Fibroblast of skin of left biceps (primary cell): ENCODE measurements around the gene KDM6A.
"Not testable (repeated sequence)": the region's sequence is repeated elsewhere in the genome, so short reads cannot be mapped to it uniquely, and the experiment has no call there.

Experiments used
- DNase-seq, 2 experiments: peaks; one replicate each; pipeline ENCODE4 v3.0.0-alpha.2; 2013; ENCODE audit warnings: low read depth in 2 of 2

The KDM6A gene

DNA sequence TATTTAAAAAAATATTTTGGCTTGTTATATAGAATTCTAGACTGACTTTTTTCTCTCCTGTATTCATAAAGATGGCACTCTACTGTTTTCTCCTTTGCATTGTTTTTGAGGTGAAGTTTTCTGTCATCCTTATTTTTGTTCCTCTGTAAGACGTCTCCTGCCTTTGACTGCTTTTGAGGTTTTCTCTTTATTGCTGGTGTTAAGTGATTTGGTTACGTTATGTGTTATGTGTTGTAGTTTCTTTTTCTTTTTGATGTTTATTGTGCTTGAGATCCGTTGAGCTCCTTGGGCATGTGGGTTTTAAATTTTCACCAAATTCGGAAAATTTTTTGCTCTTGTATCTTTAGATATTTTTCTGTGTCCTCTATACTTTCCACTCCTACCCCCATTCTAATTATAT lies 50.0 kb downstream of the KDM6A start:
- DNase-seq = no peak

- DNase-seq = no peak
Measured at GRCh38 chrX:44927398-44927797, 54.4 kb downstream of the KDM6A start.

- no peak for DNase-seq
Measured at GRCh38 chrX:44931441-44931973, 58.5 kb downstream of the KDM6A start.

DNA sequence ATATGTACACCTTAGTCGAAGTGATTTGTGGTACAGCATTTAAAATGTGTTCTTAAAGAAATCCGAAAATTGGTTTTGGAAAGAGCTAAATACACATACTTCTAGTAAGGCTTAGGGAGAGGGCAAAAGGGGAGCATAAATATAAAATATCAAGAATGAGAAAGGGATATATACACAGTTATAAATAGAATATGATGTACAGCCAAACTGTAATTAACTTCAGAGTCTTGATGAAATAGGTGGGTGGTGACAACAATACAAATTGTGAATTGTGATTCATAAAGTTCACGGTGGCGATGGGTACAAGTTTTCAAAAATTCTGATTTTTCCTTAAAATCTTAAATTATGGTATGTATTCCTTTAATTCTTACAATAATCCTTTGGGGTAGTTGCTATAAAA lies 62.2 kb downstream of the KDM6A start:
- no peak for DNase-seq

- DNase-seq = no peak
Measured at GRCh38 chrX:44935640-44936039, 62.7 kb downstream of the KDM6A start.

GRCh38 chrX:44937606-44938005 lies 64.6 kb downstream of the KDM6A start:
- no peak for DNase-seq

- no peak for DNase-seq
Measured at GRCh38 chrX:44938111-44938510, 65.1 kb downstream of the KDM6A start.

- not testable (repeated sequence) for DNase-seq
Measured at GRCh38 chrX:44940541-44940940, 67.6 kb downstream of the KDM6A start.

GRCh38 chrX:44943007-44943406 lies 70.0 kb downstream of the KDM6A start:
- no peak for DNase-seq

DNA sequence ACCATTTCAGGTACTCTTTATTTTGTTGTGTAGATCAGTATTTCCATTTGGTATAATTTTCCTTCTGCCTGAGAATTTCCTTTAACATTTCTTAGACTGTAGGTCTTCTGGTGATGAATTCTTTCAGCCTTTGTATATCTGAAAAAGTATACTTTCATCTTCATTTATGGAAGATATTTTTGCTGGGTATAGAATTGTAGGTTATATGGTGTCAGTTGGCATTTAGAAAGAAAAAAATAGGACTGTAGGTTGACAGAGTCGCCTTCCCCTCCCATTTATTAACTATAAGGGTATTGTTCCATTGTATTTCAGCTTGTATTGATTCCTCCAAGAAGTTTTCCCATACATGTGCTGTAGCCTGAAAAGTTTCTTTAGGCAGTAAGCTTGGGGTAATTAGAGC lies 71.9 kb downstream of the KDM6A start:
- DNase-seq = no peak

DNA sequence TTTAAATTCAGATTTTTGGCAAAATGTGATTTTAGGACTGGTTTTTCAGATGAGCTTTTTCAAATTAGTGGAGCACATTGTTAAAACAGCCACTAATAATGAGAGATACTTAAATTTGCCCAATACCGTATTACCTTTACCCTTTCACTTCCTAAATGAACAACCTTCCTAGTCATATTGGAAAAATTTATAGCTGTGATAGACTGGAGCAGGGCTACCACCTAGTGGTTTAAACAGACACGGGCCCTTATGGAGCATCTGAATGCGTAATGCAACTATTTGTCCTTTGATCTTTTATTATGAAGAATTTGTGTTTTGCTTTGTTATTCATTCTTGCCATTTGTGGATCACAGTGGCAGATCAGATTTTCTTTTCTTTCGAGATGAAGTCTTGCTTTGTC lies 72.7 kb downstream of the KDM6A start:
- no peak for DNase-seq

DNA sequence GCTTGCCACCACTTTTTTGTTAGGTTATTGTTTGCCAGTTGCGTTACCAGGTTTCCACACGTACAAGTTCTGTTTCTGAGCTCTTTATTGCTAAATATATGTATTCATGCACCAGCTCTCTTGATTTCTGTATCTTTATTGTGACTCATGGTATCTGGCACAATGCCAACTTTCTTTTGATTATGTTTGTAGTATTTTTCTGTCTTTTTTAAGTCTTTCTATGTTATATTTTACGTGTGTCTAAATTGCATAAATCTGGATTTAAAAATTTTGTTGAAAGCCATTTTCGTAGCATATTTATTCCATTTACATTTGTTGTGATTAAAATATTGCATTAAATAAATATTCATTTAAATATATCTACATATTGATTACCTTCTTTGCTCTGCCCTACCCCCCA lies 73.8 kb downstream of the KDM6A start:
- no peak for DNase-seq

DNA sequence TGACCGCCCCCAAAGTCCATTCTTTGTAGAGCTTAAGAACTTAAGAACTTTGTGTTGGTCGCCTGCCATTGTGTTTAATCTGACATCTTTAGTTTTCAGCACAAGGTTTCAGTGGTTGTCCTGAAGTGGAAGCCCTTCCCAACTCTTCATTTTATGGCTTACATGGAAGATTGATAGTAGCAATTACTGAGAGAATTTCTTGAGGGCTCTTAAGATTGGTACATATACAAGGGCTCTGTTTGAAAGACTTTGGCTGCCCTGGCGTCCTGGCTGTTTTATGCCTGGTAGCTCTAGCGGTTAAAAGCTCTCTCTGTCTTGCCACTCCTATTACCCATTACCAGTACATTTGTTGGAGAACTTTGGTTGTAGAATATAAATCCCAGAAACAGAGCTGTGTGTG lies 75.0 kb downstream of the KDM6A start:
- no peak for DNase-seq

DNA sequence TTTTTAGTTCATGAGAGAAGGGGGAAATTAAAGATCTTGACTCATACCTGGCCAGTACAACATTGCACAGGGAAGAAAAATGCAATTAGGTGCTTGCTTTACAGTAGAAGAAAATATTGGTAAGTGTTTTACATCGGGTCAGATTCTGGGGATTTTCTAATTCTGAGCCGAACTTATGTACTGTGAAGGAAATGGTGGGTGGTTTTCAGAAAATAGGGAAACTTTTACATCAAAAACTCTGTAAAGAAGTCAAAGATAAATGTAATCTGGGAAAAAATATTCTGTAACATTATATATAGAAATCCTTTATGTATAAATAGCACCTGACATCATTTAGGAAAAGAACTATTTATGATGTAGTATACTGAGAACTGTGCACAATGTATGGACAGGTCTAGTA lies 75.4 kb downstream of the KDM6A start:
- DNase-seq = no peak

GRCh38 chrX:44949125-44949524 lies 76.1 kb downstream of the KDM6A start:
- DNase-seq = no peak

- not testable (repeated sequence) for DNase-seq
Measured at GRCh38 chrX:44950471-44951366, 77.7 kb downstream of the KDM6A start.

DNA sequence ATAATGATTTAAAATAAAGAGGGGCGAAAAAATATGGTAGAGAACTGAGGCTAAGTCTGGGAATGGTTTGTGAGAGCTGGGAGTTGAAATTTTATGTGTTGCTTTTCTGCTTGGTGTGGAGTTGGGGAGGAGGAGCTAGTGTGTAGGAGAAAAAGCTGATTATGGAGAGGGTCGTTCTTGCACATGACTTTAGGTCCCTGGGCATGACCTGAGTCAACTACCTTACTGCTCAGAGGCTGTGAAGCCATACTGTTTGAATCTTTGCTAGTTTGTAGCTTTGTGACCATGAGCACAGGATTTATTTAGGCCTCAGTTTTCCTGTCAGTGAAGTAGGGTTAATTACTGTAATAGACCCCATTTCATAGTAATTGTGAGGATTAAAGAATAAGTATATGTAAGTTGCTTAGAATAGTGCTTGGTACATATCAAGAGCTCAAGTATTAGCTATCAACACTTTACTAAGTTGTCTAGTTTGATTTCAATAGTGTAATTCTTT lies 78.6 kb downstream of the KDM6A start:
- no peak for DNase-seq

- no peak for DNase-seq
Measured at GRCh38 chrX:44952329-44953027, 79.5 kb downstream of the KDM6A start.

DNA sequence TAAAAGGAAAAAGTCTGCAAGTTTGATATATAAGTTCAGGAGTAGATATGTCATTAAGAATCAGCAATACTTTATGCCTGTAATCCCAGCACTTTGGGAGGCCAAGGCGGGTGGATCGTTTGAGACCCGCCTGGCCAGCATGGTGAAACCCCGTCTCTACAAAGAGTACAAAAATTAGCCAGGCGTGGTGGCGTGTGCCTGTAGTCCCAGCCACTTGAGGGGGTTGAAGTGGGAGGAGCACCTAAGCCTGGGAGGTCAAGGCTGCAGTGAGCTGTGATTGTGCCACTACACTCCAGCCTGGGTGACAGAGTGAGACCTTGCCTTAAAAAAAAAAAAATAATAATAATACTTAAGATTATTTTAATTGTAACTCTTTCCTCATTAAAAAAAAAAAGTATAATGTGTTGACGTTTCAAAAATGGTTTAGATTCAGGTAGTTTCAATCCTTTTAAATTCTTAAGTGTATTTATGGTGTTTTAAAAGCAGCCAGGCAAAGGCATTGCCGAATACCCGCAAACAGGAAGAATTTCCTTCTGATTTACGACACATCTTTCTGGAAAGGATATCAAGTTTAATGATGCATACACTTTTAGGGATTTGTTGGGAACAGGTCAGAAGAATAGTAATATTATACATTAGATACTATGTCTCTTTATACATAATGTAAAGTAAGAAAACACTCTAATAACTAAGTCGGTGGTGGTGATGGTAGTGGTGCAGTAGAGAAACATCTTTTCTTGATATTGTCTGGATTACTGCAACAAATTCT lies 80.9 kb downstream of the KDM6A start:
- no peak for DNase-seq

- DNase-seq = no peak
Measured at GRCh38 chrX:44954562-44954961, 81.6 kb downstream of the KDM6A start.

GRCh38 chrX:44957848-44958247 lies 84.9 kb downstream of the KDM6A start:
- DNase-seq = no peak

- DNase-seq = no peak
Measured at GRCh38 chrX:44958480-44958879, 85.5 kb downstream of the KDM6A start.
